Measurements from ENCODE around the gene BRAT1. TPM values are rescaled to one million over a fixed set of nuclear protein-coding genes. Genes with fewer than 3 reads are reported as not detected.

BRAT1 gene
- total RNA-seq, 2 experiments from 2014 or later, result 44.7 to 52.0 TPM

GRCh38 chr7:2507208-2507916 lies 48.0 kb downstream of the BRAT1 start:
- no peaks in the 10 kb centered on the region for H3K9me2 ChIP-seq (ENCODE audit: insufficient read depth, low read length)
- no TSS peak for BruUV-seq (replicated peaks)
- H3K4me2 ChIP-seq (ENCODE audit: low read length), result no peak overlapping the region
- no peaks in the 10 kb centered on the region for H3K79me2 ChIP-seq (ENCODE audit: insufficient read depth, low read depth, low read length)
- no peak overlapping the region for H3K4me3 ChIP-seq (ENCODE audit: low read depth, low read length, poor library complexity, severe bottlenecking)
- no peak overlapping the region for H2AFZ ChIP-seq (ENCODE audit: low read length)
- H4K20me1 ChIP-seq (ENCODE audit: insufficient read depth, low read length), result no peaks in the 10 kb centered on the region
- no peak for DNase-seq (ENCODE audit: low spot score)
- H3K36me3 ChIP-seq (ENCODE audit: insufficient read depth, low read length), result no peaks in the 10 kb centered on the region
- no peak for TF ChIP-seq CTCF (conservative IDR thresholded peaks at IDR 0.05; ENCODE audit: low read length)
- no peak for TF ChIP-seq EZH2phosphoT487 (IDR thresholded peaks at IDR 0.05; ENCODE audit: borderline replicate concordance, low read depth, low read length)
- CTCF ChIA-PET (ENCODE audit: unreplicated experiment), result interaction anchor here (0.8 kb wide), 1 partner anchor 136 kb away, joined by 4 read pairs; no protein-coding TSS in a partner anchor
- H3K9me3 ChIP-seq (ENCODE audit: low read length), result no peaks in the 10 kb centered on the region
- H3K4me1 ChIP-seq (ENCODE audit: insufficient read depth, low read length, poor library complexity, severe bottlenecking), result peaks cover 43% of the 10 kb centered on the region
- intact Hi-C loops (cut with micrococcal nuclease; ENCODE audit: unreplicated experiment), result no loop called here
- POLR2A ChIA-PET, result interaction anchor here (0.6 kb wide), 1 partner anchor 38 kb away, joined by 3 read pairs; no protein-coding TSS in a partner anchor
- no peak overlapping the region for H3K27ac ChIP-seq (ENCODE audit: low read depth, low read length, poor library complexity, severe bottlenecking)

GRCh38 chr7:2505401-2505800 lies 49.9 kb downstream of the BRAT1 start:
- H3K4me2 ChIP-seq (ENCODE audit: low read length), result no peak overlapping the region
- BruUV-seq (replicated peaks), result no TSS peak
- H3K9me3 ChIP-seq (ENCODE audit: low read length), result no peaks in the 10 kb centered on the region
- no peaks in the 10 kb centered on the region for H3K9me2 ChIP-seq (ENCODE audit: insufficient read depth, low read length)
- intact Hi-C loops (cut with micrococcal nuclease; ENCODE audit: unreplicated experiment), result no loop called here
- no peaks in the 10 kb centered on the region for H3K79me2 ChIP-seq (ENCODE audit: insufficient read depth, low read depth, low read length)
- DNase-seq (ENCODE audit: low spot score), result no peak
- ChIA-PET POLR2A (no interaction called here), CTCF (ENCODE audit: unreplicated experiment) (no interaction called here)
- H4K20me1 ChIP-seq (ENCODE audit: insufficient read depth, low read length), result no peaks in the 10 kb centered on the region
- TF ChIP-seq CTCF (conservative IDR thresholded peaks at IDR 0.05; ENCODE audit: low read length) (no peak), EZH2phosphoT487 (IDR thresholded peaks at IDR 0.05; ENCODE audit: borderline replicate concordance, low read depth, low read length) (no peak)
- H3K36me3 ChIP-seq (ENCODE audit: insufficient read depth, low read length), result no peaks in the 10 kb centered on the region
- peaks cover 23% of the 10 kb centered on the region for H3K4me1 ChIP-seq (ENCODE audit: insufficient read depth, low read length, poor library complexity, severe bottlenecking)
- no peak overlapping the region for H3K4me3 ChIP-seq (ENCODE audit: low read depth, low read length, poor library complexity, severe bottlenecking)
- no peak overlapping the region for H3K27ac ChIP-seq (ENCODE audit: low read depth, low read length, poor library complexity, severe bottlenecking)
- H2AFZ ChIP-seq (ENCODE audit: low read length), result no peak overlapping the region

- no peak for TF ChIP-seq CTCF (conservative IDR thresholded peaks at IDR 0.05; ENCODE audit: low read length)
- TF ChIP-seq EZH2phosphoT487 (IDR thresholded peaks at IDR 0.05; ENCODE audit: borderline replicate concordance, low read depth, low read length), result no peak
- H3K9me2 ChIP-seq (ENCODE audit: insufficient read depth, low read length), result no peaks in the 10 kb centered on the region
- BruUV-seq (replicated peaks), result no TSS peak
- ChIA-PET POLR2A (no interaction called here), CTCF (ENCODE audit: unreplicated experiment) (no interaction called here)
- H3K9me3 ChIP-seq (ENCODE audit: low read length), result no peaks in the 10 kb centered on the region
- peaks cover 18% of the 10 kb centered on the region for H3K4me1 ChIP-seq (ENCODE audit: insufficient read depth, low read length, poor library complexity, severe bottlenecking)
- DNase-seq (ENCODE audit: low spot score), result no peak
- H2AFZ ChIP-seq (ENCODE audit: low read length), result no peak overlapping the region
- intact Hi-C loops (cut with micrococcal nuclease; ENCODE audit: unreplicated experiment), result no loop called here
- H4K20me1 ChIP-seq (ENCODE audit: insufficient read depth, low read length), result no peaks in the 10 kb centered on the region
- no peaks in the 10 kb centered on the region for H3K79me2 ChIP-seq (ENCODE audit: insufficient read depth, low read depth, low read length)
- no peak overlapping the region for H3K4me3 ChIP-seq (ENCODE audit: low read depth, low read length, poor library complexity, severe bottlenecking)
- no peak overlapping the region for H3K4me2 ChIP-seq (ENCODE audit: low read length)
- no peak overlapping the region for H3K27ac ChIP-seq (ENCODE audit: low read depth, low read length, poor library complexity, severe bottlenecking)
- no peaks in the 10 kb centered on the region for H3K36me3 ChIP-seq (ENCODE audit: insufficient read depth, low read length)
Observed at GRCh38 chr7:2504889-2505375, 50.4 kb downstream of the BRAT1 start.
